ENCODE data around the gene PPP2R5B.

The PPP2R5B gene

GRCh38 chr11:64916775-64917662, 7.5 kb upstream of the PPP2R5B start, which contains the start of gene ATG2A:
Gene ATG2A (minus strand): TSS chr11:64917209. CDS start chr11:64917135, 74 bp downstream.
- ATAC-seq (replicated peaks; ENCODE audit: extremely low read depth, poor library complexity, severe bottlenecking), result peak; percentile 94
- no peaks in the 10 kb centered on the region for H3K27me3 Mint-ChIP-seq
- peak within 1 kb of the TSS; percentile 91 for H3K4me3 Mint-ChIP-seq

GRCh38 chr11:64917663-64917995, 6.9 kb upstream of the PPP2R5B start:
- Mint-ChIP-seq H3K4me1 (peaks cover 23% of the 10 kb centered on the region), H3K27ac (ENCODE audit: low read depth) (peak overlapping the region; percentile 93), H3K27me3 (no peaks in the 10 kb centered on the region), H3K36me3 (ENCODE audit: insufficient read depth) (peaks cover 26% of the 10 kb centered on the region), H3K9me3 (no peaks in the 10 kb centered on the region), H3K4me3 (peak overlapping the region; percentile 91)
- DNase-seq (ENCODE audit: low spot score in 2 of 2) (no peak), ATAC-seq (replicated peaks; ENCODE audit: extremely low read depth, poor library complexity, severe bottlenecking) (no peak)

More at GRCh38 chr11:64916775-64917662, 7.5 kb upstream of the PPP2R5B start, which contains the start of gene ATG2A:
- peak within 1 kb of the TSS; percentile 93 for H3K27ac Mint-ChIP-seq (ENCODE audit: low read depth)
- peak; percentile 98 to 99 for DNase-seq (ENCODE audit: low spot score in 2 of 2)
- H3K4me1 Mint-ChIP-seq, result peaks cover 23% of the 10 kb centered on the region
- H3K9me3 Mint-ChIP-seq, result no peaks in the 10 kb centered on the region
- peaks cover 28% of the 10 kb centered on the region for H3K36me3 Mint-ChIP-seq (ENCODE audit: insufficient read depth)

DNA sequence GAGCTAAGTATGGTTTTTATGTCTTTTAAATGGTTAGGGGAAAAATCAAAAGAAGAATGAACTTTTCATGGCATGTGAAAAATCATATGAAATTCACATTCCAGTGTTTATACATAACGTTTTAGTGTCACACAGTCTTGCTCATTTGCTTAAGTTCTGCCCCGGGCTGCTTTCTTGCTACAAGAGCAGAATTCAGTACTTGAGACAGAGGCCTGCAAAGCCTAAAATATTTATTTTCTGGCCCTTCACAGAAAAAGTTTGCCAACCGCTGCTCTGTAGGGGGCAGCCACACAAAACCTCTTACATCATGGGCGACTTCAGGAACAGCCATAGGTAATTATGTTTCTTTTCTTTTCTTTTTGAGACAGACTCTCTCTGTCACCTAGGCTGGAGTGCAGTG, 6.5 kb upstream of the PPP2R5B start:
- no peak for ATAC-seq (replicated peaks; ENCODE audit: extremely low read depth, poor library complexity, severe bottlenecking)
- Mint-ChIP-seq H3K9me3 (no peaks in the 10 kb centered on the region), H3K27me3 (no peaks in the 10 kb centered on the region), H3K27ac (ENCODE audit: low read depth) (peak overlapping the region; percentile 93), H3K36me3 (ENCODE audit: insufficient read depth) (peaks cover 23% of the 10 kb centered on the region), H3K4me3 (peak overlapping the region; percentile 91), H3K4me1 (peaks cover 23% of the 10 kb centered on the region)
- no peak for DNase-seq (ENCODE audit: low spot score in 2 of 2)

GRCh38 chr11:64919627-64920026, 4.9 kb upstream of the PPP2R5B start:
- DNase-seq (ENCODE audit: low spot score in 2 of 2) (no peak), ATAC-seq (replicated peaks; ENCODE audit: extremely low read depth, poor library complexity, severe bottlenecking) (no peak)
- Mint-ChIP-seq H3K4me3 (no peak overlapping the region), H3K9me3 (no peaks in the 10 kb centered on the region), H3K36me3 (ENCODE audit: insufficient read depth) (peaks cover 16% of the 10 kb centered on the region), H3K4me1 (peaks cover 34% of the 10 kb centered on the region), H3K27me3 (no peaks in the 10 kb centered on the region), H3K27ac (ENCODE audit: low read depth) (no peak overlapping the region)

DNA sequence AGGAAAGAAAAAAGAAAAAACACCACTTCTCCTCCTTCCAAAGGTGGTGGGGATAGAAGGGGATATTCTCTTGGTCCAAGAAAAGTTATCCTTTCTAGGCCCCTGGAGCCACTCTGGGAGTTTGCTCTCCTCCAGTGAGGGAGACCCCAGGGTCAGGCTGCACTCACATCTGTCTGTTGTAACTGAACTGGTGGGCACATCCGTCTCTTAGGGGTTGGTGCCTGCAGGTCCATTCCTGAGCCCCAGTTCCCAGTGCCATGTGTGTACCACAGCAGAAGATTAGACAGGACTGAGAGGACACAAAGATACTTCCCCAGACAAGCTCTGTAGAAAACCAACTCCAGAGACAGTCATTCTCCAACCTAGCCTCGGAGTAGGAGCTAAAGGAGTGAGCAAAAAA, 4.4 kb upstream of the PPP2R5B start:
- no peak overlapping the region for H3K27ac Mint-ChIP-seq (ENCODE audit: low read depth)
- peaks cover 39% of the 10 kb centered on the region for H3K4me1 Mint-ChIP-seq
- H3K4me3 Mint-ChIP-seq, result no peak overlapping the region
- ATAC-seq (replicated peaks; ENCODE audit: extremely low read depth, poor library complexity, severe bottlenecking), result no peak
- no peaks in the 10 kb centered on the region for H3K9me3 Mint-ChIP-seq
- no peak for DNase-seq (ENCODE audit: low spot score in 2 of 2)
- peaks cover 16% of the 10 kb centered on the region for H3K36me3 Mint-ChIP-seq (ENCODE audit: insufficient read depth)
- H3K27me3 Mint-ChIP-seq, result no peaks in the 10 kb centered on the region

DNA sequence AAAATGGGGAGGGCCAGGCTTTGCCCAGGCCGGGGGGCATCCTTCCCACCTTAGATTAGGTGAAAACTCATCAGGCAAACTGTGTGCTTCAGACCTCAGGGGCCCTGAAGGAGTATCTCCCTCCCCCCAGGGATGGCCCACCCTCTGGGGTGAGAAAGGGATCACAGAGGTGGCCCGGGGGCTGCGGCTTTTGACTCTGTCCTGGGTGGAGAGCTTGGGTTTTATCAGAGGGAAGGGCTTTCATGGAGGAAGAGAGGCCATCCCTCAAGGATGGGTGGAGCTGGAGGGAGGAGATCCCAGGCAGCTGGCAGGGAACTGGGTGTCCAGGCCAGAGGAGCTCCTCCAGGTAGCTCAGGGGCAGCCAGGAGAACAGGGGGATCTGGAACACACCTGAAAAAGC, 3.1 kb upstream of the PPP2R5B start:
- Mint-ChIP-seq H3K27me3 (no peaks in the 10 kb centered on the region), H3K4me1 (peaks cover 32% of the 10 kb centered on the region), H3K27ac (ENCODE audit: low read depth) (no peak overlapping the region), H3K9me3 (no peaks in the 10 kb centered on the region), H3K4me3 (no peak overlapping the region), H3K36me3 (ENCODE audit: insufficient read depth) (peaks cover 11% of the 10 kb centered on the region)
- ATAC-seq (replicated peaks; ENCODE audit: extremely low read depth, poor library complexity, severe bottlenecking) (no peak), DNase-seq (ENCODE audit: low spot score in 2 of 2) (no peak)

DNA sequence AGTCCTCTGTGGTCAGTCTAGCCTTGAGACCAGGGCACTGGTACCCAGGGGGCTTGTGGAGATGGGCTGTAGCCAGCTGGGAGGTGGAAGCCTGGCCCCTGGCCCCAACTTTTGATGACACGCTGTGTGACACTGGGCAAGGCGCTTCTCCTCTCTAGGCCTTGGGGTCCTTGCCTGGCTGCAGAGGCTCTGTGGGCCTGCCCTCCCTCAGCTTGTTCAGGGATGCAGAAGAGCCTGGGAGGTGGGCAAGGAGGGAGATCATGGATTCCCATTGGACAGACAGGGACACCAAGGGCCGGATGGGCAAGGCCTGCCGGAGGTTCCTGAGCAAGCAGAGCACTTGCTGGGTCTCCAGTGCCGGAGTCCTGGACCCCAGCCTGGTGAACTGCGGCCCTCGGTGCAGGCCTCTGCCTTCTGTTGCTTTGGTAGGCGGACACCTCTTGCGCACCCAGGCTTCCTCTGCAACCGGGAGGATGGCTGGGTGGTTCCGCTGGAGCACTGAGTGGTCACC, 1.3 kb upstream of the PPP2R5B start:
- no peaks in the 10 kb centered on the region for H3K27me3 Mint-ChIP-seq
- peaks cover 25% of the 10 kb centered on the region for H3K4me1 Mint-ChIP-seq
- peak overlapping the region; percentile 98 for H3K4me3 Mint-ChIP-seq
- DNase-seq (ENCODE audit: low spot score in 2 of 2) (no peak), ATAC-seq (replicated peaks; ENCODE audit: extremely low read depth, poor library complexity, severe bottlenecking) (no peak)
- H3K9me3 Mint-ChIP-seq, result no peaks in the 10 kb centered on the region
- H3K36me3 Mint-ChIP-seq (ENCODE audit: insufficient read depth), result peaks cover 8% of the 10 kb centered on the region
- H3K27ac Mint-ChIP-seq (ENCODE audit: low read depth), result no peak overlapping the region

DNA sequence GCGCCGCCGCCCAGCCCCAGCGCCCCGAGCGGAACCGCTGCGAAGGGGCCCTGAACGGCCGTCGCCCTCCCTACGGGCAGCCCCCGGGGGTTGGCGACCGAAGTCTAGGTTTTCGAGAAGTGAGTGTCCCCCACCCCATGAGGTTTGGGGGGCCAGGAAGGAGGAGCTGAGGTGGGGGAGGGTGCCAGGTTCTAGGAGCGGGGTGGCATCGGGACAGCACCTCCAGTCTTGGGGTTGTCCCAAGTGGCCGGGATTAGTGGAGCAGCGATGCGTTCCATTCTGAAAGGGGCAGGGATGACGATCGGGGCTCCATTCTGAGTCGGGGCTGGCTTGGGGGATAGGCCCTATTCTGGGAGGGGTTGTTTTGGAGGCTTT, 408 bp downstream of the PPP2R5B start:
- Mint-ChIP-seq H3K27ac (ENCODE audit: low read depth) (peak overlapping the region; percentile 97), H3K27me3 (no peaks in the 10 kb centered on the region), H3K36me3 (ENCODE audit: insufficient read depth) (peaks cover 11% of the 10 kb centered on the region), H3K4me1 (peaks cover 25% of the 10 kb centered on the region), H3K4me3 (peak overlapping the region; percentile 98), H3K9me3 (no peaks in the 10 kb centered on the region)
- no peak for DNase-seq (ENCODE audit: low spot score in 2 of 2)
- ATAC-seq (replicated peaks; ENCODE audit: extremely low read depth, poor library complexity, severe bottlenecking), result no peak

DNA sequence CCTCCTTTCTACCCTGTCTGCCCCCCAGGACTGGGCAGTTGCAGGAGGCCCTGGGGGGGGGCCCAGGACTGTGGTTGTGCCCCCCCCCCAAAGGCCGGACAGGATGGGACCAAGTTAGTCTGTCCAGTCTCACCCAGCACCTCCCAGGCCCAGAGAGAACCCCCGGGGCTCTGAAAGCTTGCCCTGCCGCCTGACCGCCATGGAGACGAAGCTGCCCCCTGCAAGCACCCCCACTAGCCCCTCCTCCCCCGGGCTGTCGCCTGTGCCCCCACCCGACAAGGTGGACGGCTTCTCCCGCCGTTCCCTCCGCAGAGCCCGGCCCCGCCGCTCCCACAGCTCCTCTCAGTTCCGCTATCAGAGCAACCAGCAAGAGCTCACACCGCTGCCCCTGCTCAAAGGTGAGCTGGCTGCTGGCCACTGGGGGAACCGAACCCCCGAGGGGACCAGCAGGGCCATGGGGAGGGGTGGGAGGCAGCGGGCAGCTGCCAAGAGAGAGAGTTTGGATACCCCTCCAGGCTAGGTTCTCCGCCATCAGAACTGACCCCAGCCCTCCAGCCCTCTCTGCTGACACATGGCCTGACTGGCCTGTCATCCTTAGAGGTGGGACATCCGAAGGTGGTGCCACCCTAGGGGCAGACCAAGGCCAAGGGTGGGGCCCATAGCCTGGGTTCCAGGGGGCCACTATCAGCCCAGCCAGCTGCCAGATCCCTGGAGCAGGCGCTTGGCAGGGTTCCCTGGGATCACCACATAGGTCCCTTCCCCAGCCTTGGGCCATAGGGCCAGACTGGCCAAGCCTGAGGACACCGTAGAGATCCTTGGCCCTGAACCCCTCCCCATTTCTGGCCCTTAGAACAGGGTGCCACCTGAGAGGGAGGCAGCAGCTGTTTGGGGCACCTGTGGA, 1.3 kb downstream of the PPP2R5B start:
- peaks cover 13% of the 10 kb centered on the region for H3K36me3 Mint-ChIP-seq (ENCODE audit: insufficient read depth)
- no peaks in the 10 kb centered on the region for H3K9me3 Mint-ChIP-seq
- H3K4me1 Mint-ChIP-seq, result peaks cover 25% of the 10 kb centered on the region
- no peak for ATAC-seq (replicated peaks; ENCODE audit: extremely low read depth, poor library complexity, severe bottlenecking)
- H3K4me3 Mint-ChIP-seq, result peak overlapping the region; percentile 98
- no peak for DNase-seq (ENCODE audit: low spot score in 2 of 2)
- H3K27me3 Mint-ChIP-seq, result no peaks in the 10 kb centered on the region
- peak overlapping the region; percentile 97 for H3K27ac Mint-ChIP-seq (ENCODE audit: low read depth)

DNA sequence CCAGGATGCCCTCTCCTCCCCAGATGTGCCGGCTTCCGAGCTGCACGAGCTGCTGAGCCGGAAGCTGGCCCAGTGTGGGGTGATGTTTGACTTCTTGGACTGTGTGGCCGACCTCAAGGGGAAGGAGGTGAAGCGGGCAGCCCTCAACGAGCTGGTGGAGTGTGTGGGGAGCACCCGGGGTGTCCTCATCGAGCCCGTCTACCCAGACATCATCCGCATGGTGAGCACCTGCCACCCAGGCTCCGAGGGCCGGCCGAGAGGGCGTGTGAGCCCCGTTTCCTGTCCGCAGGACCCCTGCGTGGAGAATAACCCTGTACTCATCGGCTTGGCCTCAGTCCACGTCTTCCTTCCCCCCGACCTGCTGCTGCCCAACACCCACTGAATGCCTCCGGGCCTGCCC, 2.2 kb downstream of the PPP2R5B start:
- Mint-ChIP-seq H3K27ac (ENCODE audit: low read depth) (no peak overlapping the region), H3K9me3 (no peaks in the 10 kb centered on the region), H3K27me3 (no peaks in the 10 kb centered on the region), H3K4me3 (peak overlapping the region; percentile 56), H3K4me1 (peaks cover 25% of the 10 kb centered on the region), H3K36me3 (ENCODE audit: insufficient read depth) (peaks cover 13% of the 10 kb centered on the region)
- DNase-seq (ENCODE audit: low spot score in 2 of 2) (no peak), ATAC-seq (replicated peaks; ENCODE audit: extremely low read depth, poor library complexity, severe bottlenecking) (no peak)

GRCh38 chr11:64928957-64929356, 4.5 kb downstream of the PPP2R5B start:
- peaks cover 16% of the 10 kb centered on the region for H3K36me3 Mint-ChIP-seq (ENCODE audit: insufficient read depth)
- ATAC-seq (replicated peaks; ENCODE audit: extremely low read depth, poor library complexity, severe bottlenecking) (no peak), DNase-seq (ENCODE audit: low spot score in 2 of 2) (no peak)
- H3K4me3 Mint-ChIP-seq, result no peak overlapping the region
- H3K27ac Mint-ChIP-seq (ENCODE audit: low read depth), result no peak overlapping the region
- peaks cover 21% of the 10 kb centered on the region for H3K4me1 Mint-ChIP-seq
- no peaks in the 10 kb centered on the region for H3K9me3 Mint-ChIP-seq
- no peaks in the 10 kb centered on the region for H3K27me3 Mint-ChIP-seq

DNA sequence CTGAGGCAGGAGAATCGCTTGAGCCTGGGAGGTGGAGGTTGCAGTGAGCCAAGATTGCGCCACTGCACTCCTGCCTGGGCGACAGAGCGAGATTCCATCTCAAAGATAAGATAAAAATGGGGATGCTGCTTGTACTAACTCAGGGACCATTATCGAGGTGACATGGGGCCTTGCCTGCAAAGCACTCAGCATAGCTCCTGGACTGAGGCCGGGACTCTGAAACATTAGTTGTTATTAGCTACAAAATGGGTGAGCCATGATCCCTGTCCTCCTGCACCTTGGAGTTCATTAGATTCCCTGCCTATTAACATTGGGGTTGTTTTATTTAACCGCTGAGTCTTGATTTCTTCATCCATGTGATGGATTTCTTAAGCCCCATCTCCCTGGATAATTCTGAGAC, 5.1 kb downstream of the PPP2R5B start:
- ATAC-seq (replicated peaks; ENCODE audit: extremely low read depth, poor library complexity, severe bottlenecking) (no peak), DNase-seq (ENCODE audit: low spot score in 2 of 2) (no peak)
- H3K36me3 Mint-ChIP-seq (ENCODE audit: insufficient read depth), result peaks cover 16% of the 10 kb centered on the region
- no peaks in the 10 kb centered on the region for H3K27me3 Mint-ChIP-seq
- H3K4me1 Mint-ChIP-seq, result peaks cover 14% of the 10 kb centered on the region
- no peak overlapping the region for H3K4me3 Mint-ChIP-seq
- no peak overlapping the region for H3K27ac Mint-ChIP-seq (ENCODE audit: low read depth)
- H3K9me3 Mint-ChIP-seq, result no peaks in the 10 kb centered on the region

Data from central memory CD8-positive, alpha-beta T cell (primary cell).